Adrenal gland (tissue), 5 donors: ENCODE data around the gene CHPF.

Source experiments
- POLR2A ChIP-seq, 2 donors: fragments of 450-650 bp; IDR thresholded peaks; one replicate each; pipeline ENCODE4 v1.6.1; 2017; ENCODE audit warnings: antibody characterized with exemption in 2 of 2, mild to moderate bottlenecking in 2 of 2, moderate library complexity in 1 of 2
- TF ChIP-seq, protein P1 (sequence below), 6 experiments: fragments of 450-650 bp in 4 of 6; fragments of 200-600 bp in 2 of 6; sonication (generic) in 1 of 6; IDR thresholded peaks; 1 replicate in 5 of 6; 2 replicates in 1 of 6; pipeline versions ENCODE4 v1.5.1 to v1.8.0; 2016 to 2021; ENCODE audit warnings: antibody characterized with exemption in 6 of 6, mild to moderate bottlenecking in 2 of 6, moderate library complexity in 1 of 6
- donor health status: DM: no; HTN: no; CAD: no.

DNA sequence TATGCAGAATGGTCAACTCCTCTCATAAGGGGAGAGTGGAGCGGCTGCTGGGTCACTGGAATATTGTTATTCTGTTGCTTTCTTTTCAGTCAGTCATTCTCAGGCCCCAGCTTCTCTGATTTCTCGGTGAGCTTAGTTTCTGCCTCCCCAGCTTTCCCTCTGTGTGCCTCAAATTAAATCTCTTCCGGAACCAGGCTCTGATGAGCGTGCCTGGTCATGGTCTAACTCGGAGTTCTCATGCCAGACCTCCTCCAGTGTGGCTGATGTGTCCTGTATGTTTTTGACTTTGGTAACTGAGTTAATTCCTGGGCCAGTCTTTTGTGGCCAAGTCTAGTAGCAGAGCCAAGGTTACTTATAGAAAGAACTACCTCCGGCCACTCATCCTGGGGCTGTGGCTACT lies 49.1 kb upstream of the CHPF start:
- TF ChIP-seq POLR2A (IDR thresholded peaks at IDR 0.05), result no peak
- TF ChIP-seq, protein P1, sequence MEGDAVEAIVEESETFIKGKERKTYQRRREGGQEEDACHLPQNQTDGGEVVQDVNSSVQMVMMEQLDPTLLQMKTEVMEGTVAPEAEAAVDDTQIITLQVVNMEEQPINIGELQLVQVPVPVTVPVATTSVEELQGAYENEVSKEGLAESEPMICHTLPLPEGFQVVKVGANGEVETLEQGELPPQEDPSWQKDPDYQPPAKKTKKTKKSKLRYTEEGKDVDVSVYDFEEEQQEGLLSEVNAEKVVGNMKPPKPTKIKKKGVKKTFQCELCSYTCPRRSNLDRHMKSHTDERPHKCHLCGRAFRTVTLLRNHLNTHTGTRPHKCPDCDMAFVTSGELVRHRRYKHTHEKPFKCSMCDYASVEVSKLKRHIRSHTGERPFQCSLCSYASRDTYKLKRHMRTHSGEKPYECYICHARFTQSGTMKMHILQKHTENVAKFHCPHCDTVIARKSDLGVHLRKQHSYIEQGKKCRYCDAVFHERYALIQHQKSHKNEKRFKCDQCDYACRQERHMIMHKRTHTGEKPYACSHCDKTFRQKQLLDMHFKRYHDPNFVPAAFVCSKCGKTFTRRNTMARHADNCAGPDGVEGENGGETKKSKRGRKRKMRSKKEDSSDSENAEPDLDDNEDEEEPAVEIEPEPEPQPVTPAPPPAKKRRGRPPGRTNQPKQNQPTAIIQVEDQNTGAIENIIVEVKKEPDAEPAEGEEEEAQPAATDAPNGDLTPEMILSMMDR (IDR thresholded peaks at IDR 0.05), result no peak
